HG02571 (cell line): ENCODE data around the gene OSBP2.
"Not testable (repeated sequence)": the region's sequence is repeated elsewhere in the genome, so short reads cannot be mapped to it uniquely, and the experiment has no call there.

Experiments
- ATAC-seq: cut with Tn5 transposase; IDR thresholded peaks from one replicate; pipeline ENCODE4 v1.9.1; 2021; ENCODE audit warnings: mild to moderate bottlenecking, moderate library complexity; ENCODE audit not compliant: unreplicated experiment

Gene OSBP2

GRCh38 chr22:30717331-30717921, 22.8 kb downstream of the OSBP2 start:
- no peak for ATAC-seq

DNA sequence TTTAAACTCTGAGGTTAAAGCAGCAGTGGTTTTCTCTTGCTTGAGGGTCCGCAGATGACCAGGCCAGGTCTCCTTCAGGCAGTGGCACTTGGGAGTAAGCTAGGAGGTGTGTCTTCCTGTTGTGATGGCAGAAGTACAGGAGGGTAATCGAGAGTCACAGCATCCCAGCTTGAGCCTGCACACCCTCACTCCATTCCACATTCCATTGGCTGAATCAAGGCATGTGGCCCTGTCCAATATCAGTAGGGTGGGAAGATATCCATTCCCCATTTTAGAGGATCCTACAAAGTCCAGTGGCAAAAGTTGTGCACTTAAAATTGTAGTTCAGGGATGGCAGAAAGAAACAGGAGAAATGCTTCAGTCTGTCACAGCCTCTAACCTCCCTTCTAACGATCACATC, 23.3 kb downstream of the OSBP2 start:
- ATAC-seq = no peak

DNA sequence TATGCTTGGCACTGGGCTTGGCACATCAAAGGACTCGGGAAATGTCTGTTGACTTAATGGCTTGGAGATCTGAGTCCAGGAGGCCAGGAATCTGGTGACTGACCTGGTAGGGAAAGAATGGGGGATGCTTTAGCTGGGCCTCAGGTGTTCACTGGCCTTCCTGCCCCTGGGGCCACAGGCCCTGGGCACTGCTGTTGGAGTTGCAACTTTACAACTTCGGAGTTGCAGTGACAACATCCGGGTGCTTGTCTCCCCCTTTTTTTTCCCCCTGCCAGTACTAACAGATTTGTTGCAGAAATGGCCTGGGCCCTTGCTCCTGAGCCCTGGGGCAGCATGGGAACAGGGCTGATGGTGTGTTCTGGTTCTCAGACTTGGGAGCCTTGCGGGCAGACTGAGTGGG, 23.8 kb downstream of the OSBP2 start:
- no peak for ATAC-seq

DNA sequence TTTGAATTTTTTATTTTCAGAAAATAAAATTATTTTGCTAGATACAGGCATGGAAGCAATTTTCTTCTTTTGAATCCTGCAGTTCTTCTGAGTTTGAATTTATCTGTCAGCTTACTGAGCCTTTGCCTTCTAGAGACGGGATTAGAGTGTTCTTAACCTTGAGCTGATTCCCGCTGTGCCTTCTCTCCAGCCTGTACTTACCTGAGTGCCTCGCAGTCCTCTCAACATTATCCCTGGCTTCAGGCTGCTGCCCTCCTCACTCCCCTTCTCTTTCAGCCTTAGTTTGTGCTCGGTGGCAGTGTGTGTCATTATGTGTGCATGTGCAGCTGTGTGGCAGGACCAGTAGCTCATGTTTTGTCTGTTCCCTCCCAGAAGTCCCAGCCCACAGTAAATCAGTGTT, 24.3 kb downstream of the OSBP2 start:
- ATAC-seq = no peak

DNA sequence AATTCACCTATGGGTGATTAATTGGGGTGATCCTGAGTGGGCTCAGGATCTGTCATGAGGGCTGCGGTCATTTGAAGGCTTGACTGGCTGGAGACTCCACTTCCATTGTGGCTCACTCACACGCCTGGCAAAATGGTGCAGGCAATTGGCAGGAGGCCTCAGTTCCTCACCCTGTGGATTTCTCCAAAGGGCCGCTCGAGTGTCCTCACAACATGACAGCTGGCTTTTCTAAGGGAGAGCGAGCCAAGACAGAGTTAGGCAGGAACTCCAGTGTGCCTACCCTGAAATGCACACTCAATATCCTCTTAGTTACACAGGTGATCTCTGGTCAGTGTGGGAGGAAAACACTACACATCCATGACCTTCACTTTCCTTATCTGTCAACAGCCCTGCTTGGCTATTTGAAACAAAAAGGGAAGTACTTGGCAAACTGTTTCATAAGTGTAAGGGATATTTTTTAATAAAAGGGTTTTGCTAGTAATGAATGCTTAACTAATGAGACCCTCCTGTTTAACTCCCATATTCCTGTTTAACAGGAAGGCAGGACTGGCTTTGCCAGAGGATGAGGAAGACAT, 25.7 kb downstream of the OSBP2 start:
- ATAC-seq = no peak

- no peak for ATAC-seq
Observed at GRCh38 chr22:30721741-30722140, 27.1 kb downstream of the OSBP2 start.

DNA sequence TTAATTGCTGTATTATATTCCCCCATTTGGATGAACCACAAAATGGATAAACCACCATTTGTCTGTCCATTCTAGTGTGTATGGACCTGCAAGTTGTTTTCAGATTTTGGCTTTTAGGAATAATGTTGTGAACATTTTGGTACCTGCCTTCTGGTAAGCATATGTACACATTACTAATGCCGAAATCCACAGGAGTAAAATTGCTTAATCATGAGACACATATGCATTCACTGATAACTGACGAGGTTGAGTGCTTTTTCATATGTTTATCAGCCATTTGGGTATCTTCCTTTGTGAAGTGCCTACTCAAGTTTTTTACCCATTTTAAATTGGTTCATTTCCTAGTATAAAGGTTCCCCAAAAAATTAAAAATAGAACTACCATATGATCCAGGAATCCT, 34.2 kb downstream of the OSBP2 start:
- no peak for ATAC-seq

DNA sequence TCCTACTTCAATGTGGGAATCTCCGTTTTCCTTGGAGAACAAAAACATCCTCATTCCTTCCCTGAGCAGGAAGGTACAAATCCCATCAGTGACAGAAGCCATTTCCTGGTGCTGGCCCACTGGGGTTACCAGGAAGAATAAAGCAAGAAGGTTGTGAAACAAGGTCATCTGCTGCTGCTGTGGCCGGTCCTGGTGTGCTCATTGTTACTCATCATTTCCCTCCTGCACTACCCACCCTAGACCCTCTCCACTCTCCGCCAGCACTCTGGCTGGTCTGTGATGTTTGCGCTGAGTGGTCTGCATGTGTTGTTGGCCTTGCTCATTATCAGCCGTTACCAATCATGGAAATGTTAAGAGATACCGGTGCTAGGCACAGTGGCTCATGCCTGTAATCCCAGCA, 37.0 kb downstream of the OSBP2 start:
- no peak for ATAC-seq

- ATAC-seq = no peak
Observed at GRCh38 chr22:30732426-30732825, 37.8 kb downstream of the OSBP2 start.

GRCh38 chr22:30733181-30733631, 38.5 kb downstream of the OSBP2 start:
- no peak for ATAC-seq

DNA sequence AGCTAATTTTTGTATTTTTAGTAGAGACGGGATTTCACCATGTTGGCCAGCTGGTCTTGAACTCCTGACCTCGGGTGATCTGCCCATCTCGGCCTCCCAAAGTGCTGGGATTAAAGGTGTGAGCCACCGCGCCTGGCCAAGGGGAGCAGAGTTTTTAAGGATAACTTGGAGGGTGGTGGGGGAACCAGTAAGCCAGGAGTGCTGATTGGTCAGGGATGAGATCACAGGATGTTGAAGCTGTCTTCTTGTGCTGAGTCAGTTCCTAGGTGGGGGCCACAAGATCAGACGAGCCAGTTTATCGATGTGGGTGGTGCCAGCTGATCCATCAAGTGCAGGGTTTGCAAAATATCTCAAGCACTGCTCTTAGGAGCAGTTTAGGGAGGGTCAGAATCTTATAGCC, 45.3 kb downstream of the OSBP2 start:
- not testable (repeated sequence) for ATAC-seq

GRCh38 chr22:30740511-30740910, 45.8 kb downstream of the OSBP2 start:
- ATAC-seq = not testable (repeated sequence)

DNA sequence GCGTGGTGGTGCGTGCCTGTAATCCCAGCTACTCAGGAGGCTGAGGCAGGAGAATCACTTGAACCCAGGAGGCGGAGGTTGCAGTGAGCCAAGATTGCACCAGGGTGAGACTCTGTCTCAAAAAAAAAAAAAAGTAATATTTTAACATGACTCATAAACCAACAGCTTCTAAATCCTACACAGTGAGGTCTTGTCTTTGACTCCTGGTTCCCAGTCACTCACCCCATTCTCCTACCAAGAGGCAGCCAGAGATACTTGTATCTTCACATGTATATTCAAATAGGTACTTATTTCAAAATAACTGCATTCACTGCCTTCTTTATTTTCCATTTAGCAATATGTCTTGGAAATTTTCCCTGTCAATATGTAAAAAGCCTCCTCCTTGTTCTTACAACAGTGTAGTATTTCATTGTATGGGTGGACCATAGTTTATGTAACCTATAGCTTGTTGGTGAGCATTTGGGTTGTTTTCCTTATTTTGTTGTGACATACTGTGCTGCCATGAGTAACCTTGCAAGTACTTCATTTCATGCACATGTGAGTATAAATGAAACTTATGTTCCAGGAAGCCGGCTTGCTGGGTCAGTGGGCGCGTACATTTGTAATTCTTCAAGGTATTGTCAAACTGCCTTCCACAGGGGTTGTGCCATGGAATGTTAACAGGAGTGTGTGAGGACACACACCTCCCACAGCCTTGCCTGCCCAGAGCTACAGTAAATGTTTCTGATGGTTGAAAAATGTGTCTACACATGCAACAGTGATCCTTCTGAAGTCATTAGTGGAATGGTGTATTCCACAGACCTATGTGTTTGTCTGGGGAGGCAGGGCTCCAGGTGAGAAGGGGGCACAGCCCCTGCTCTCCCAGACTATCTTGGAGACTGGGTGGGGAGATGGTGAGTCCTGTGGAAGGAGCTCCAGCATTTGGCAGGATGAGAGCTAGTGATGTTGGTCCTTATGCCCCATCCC, 47.9 kb downstream of the OSBP2 start:
- no peak for ATAC-seq

DNA sequence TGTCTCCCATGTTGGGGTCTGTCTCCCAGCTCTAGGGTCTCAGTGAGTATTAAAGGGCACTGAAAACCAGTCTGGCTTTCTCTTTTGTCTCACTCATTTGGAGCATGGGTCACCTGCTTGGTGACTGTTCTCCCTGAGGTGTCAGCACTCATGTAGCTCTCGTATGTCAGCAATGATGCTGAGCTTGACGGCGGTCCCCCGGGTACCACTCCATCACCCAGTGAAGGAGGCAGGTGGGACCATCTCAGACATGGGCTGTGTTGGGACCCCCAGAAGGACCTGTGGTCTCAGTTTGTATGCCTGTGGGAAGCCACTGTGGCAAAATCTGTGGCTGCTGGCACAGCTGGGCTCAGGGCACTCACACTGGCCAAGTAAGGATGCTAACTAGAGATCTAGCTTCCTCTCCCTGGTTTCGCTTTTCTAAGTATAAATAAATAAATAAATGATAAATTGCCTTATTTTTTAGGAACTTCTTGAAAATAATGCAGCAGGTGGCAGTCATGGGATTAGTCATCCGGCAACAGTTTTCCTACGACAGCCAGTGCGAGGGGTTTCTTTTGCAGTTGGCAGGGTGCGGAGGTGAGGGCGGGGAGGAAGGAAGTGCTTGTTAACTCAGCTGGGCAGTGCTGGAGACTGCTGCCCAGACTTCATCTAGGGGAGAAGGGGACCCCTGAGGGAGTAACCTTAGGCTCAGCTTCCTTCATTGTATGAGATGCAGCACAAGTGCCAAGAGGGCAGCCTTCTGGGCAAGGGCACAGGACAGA, 48.8 kb downstream of the OSBP2 start:
- no peak for ATAC-seq

- no peak for ATAC-seq
Observed at GRCh38 chr22:30744224-30744623, 49.5 kb downstream of the OSBP2 start.

DNA sequence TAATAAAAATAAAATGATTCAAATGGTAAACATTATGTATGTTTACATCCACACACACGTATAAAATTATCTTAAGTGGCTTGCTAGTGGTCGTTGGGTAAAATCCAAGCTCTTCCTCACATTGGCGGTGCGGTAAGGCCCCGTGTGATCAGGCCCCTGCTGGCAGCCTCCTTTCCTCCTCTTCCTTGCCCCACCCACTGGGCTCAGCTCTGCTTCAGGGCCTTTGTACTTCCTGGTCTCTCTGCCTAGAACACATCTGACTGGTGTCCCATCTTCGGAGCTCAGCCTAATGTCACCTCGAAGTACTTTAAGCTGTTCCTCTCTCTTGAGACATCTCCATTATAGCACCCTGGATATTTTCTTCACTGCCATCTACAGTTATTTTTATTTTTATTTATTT, 52.8 kb downstream of the OSBP2 start:
- no peak for ATAC-seq

DNA sequence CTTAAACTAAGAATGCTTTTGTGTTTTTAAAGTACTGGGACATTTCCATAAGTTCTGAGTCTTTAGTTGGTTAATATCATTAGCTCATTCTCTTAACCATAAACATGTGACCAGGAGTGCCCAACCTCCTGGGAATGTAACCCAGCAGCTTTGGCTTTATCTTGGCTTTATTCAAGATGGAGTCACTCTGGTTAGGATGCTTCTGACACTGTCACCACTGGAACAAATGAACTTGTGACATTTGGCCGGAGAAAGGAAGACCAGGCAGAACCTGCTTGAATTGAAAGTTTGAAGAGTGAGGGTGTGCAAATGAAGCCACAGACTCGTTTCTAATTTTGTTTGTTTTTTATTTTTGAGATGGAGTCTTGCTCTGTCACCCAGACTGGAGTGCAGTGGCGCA, 54.6 kb downstream of the OSBP2 start:
- no peak for ATAC-seq

- no peak for ATAC-seq
Observed at GRCh38 chr22:30749849-30750248, 55.2 kb downstream of the OSBP2 start.

- no peak for ATAC-seq
Observed at GRCh38 chr22:30751529-30751928, 56.9 kb downstream of the OSBP2 start.

- no peak for ATAC-seq
Observed at GRCh38 chr22:30752771-30753170, 58.1 kb downstream of the OSBP2 start.

DNA sequence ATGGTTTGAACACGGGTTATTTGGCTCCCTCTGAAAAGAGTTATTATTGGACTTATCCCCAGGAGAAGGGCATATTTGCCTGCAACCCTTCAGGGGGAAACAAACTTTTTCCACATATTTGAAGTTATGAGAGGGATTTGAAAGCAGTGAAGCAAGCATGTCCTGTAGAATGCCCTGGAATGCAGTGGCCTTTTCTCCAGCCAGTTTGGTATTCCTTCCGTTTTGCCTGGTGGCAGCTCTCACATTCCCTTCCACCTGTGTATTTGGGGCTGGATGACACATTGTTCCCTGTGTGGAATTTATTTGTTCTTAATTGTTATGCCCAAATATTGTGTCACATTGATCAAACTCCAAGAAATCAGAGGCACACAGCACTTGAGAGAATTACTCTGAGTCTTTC, 59.0 kb downstream of the OSBP2 start:
- ATAC-seq = no peak
